ENCODE results near the gene RAP1B.

RAP1B gene

DNA sequence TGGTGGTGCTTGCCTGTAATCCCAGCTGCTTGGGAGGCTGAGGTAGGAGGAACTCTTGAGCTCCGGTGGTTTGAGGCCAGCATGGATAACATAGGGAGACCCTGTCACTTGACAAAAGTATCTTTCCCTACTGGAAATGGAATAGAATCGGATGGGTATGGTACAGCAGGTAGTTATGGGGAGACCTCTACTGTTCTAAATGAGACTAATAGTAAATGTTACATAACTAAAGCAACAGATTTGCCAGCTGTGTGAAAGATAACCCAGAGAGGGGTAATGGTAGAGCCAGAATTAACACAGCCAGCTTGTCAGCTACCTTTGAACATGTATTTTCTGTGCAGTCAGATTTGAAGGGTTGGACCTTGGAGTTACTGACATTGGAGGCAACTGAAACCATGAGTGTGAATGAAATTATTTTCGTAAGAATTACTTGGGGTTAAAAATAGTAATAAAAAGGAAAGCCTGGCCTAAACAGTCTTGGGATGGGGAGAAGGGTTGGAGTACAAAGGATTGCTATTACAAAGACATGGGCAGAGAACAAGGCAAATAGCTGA, 54.4 kb downstream of the RAP1B start:
- TF ChIP-seq POLR2AphosphoS5 (IDR thresholded peaks at IDR 0.05; ENCODE audit: low read depth, low read length), result no peak
- TF ChIP-seq FOXP2 (optimal IDR thresholded peaks at IDR 0.05; ENCODE audit: borderline replicate concordance, extremely low read depth, extremely low read length, insufficient read depth), result no peak
- TF ChIP-seq TAF1 (IDR thresholded peaks at IDR 0.05; ENCODE audit: borderline replicate concordance, insufficient read depth, low read length), result no peak
- TF ChIP-seq, protein P1, sequence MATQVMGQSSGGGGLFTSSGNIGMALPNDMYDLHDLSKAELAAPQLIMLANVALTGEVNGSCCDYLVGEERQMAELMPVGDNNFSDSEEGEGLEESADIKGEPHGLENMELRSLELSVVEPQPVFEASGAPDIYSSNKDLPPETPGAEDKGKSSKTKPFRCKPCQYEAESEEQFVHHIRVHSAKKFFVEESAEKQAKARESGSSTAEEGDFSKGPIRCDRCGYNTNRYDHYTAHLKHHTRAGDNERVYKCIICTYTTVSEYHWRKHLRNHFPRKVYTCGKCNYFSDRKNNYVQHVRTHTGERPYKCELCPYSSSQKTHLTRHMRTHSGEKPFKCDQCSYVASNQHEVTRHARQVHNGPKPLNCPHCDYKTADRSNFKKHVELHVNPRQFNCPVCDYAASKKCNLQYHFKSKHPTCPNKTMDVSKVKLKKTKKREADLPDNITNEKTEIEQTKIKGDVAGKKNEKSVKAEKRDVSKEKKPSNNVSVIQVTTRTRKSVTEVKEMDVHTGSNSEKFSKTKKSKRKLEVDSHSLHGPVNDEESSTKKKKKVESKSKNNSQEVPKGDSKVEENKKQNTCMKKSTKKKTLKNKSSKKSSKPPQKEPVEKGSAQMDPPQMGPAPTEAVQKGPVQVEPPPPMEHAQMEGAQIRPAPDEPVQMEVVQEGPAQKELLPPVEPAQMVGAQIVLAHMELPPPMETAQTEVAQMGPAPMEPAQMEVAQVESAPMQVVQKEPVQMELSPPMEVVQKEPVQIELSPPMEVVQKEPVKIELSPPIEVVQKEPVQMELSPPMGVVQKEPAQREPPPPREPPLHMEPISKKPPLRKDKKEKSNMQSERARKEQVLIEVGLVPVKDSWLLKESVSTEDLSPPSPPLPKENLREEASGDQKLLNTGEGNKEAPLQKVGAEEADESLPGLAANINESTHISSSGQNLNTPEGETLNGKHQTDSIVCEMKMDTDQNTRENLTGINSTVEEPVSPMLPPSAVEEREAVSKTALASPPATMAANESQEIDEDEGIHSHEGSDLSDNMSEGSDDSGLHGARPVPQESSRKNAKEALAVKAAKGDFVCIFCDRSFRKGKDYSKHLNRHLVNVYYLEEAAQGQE (IDR thresholded peaks at IDR 0.05; ENCODE audit: insufficient read depth in 1 of 2, low read depth in 2 of 2, low read length in 2 of 2), result no peak
- TF ChIP-seq SIN3A (IDR thresholded peaks at IDR 0.05; ENCODE audit: borderline replicate concordance, insufficient read depth, low read length), result no peak

DNA sequence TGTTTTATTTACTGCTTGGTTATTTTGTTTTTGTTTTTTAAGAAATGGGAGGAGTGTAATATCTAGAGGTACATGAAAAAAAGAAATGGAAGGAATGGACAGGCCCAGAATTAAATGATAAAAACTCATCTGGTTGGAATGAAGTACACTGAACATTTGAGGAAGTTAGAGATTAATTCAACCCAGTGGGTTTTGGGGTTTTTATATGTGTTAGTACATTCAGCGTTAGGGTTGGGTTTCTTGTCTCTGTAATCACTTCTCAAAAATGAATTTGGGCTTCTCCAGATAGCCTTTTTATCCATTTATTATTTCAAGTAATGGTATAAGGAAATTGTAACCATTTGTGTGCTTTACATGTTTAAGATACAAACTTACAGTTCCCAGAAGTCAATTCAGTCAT, 56.6 kb downstream of the RAP1B start:
- no peak for TF ChIP-seq FOXP2 (optimal IDR thresholded peaks at IDR 0.05; ENCODE audit: borderline replicate concordance, extremely low read depth, extremely low read length, insufficient read depth)
- TF ChIP-seq SIN3A (IDR thresholded peaks at IDR 0.05; ENCODE audit: borderline replicate concordance, insufficient read depth, low read length), result no peak
- no peak for TF ChIP-seq TAF1 (IDR thresholded peaks at IDR 0.05; ENCODE audit: borderline replicate concordance, insufficient read depth, low read length)
- TF ChIP-seq, protein P1 (IDR thresholded peaks at IDR 0.05; ENCODE audit: insufficient read depth in 1 of 2, low read depth in 2 of 2, low read length in 2 of 2), result no peak
- no peak for TF ChIP-seq POLR2AphosphoS5 (IDR thresholded peaks at IDR 0.05; ENCODE audit: low read depth, low read length)

DNA sequence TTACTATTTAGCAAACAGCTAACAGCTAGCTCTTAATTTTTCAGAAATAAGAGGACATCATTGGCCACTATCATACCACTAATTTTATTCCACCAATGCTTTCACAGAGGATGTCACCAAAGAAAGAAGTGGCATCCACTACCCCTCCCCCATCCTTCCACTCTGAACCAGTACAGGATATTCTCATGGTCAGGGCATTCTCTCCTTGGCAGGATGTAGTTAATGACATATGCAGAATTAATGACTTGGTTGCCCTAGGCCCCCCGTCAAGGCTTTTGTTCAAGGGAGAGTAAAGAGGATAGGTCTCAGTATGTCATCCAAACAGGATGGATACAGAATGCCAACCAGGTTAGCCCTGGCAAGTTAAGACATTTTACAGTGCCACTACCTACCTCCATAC, 57.2 kb downstream of the RAP1B start:
- TF ChIP-seq POLR2AphosphoS5 (IDR thresholded peaks at IDR 0.05; ENCODE audit: low read depth, low read length) (no peak; the same call in 1 of the 2 replicates), TAF1 (IDR thresholded peaks at IDR 0.05; ENCODE audit: borderline replicate concordance, insufficient read depth, low read length) (no peak), SIN3A (IDR thresholded peaks at IDR 0.05; ENCODE audit: borderline replicate concordance, insufficient read depth, low read length) (no peak), FOXP2 (optimal IDR thresholded peaks at IDR 0.05; ENCODE audit: borderline replicate concordance, extremely low read depth, extremely low read length, insufficient read depth) (no peak)
- TF ChIP-seq, protein P1 (IDR thresholded peaks at IDR 0.05; ENCODE audit: insufficient read depth in 1 of 2, low read depth in 2 of 2, low read length in 2 of 2), result no peak

DNA sequence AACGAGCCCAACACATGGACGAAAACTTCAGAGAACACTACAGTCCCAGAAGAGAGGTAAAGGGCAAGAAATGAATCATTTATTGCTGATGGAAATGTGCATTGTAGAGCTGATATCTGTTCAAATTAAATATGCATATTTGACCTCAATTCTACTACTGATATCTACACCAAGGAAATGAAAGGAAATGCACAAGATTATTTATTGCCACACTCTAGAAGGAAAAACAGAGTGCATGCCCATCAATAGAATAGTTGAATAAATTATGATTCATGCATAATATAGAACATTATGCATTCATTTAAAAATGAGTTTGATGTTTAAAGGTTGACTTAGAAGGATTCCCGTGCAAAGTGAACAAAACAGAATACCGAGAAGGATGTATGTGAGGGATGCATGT, 60.5 kb downstream of the RAP1B start:
- no peak for TF ChIP-seq TAF1 (IDR thresholded peaks at IDR 0.05; ENCODE audit: borderline replicate concordance, insufficient read depth, low read length)
- no peak for TF ChIP-seq SIN3A (IDR thresholded peaks at IDR 0.05; ENCODE audit: borderline replicate concordance, insufficient read depth, low read length)
- no peak for TF ChIP-seq FOXP2 (optimal IDR thresholded peaks at IDR 0.05; ENCODE audit: borderline replicate concordance, extremely low read depth, extremely low read length, insufficient read depth)
- TF ChIP-seq POLR2AphosphoS5 (IDR thresholded peaks at IDR 0.05; ENCODE audit: low read depth, low read length), result no peak
- TF ChIP-seq, protein P1 (IDR thresholded peaks at IDR 0.05; ENCODE audit: insufficient read depth in 1 of 2, low read depth in 2 of 2, low read length in 2 of 2), result no peak
